Stomach (tissue), 9 donors: Measurements from ENCODE around the gene ZGLP1. TPM values are rescaled to one million over a fixed set of nuclear protein-coding genes. Genes with fewer than 3 reads are reported as not detected.
A peak's percentile ranks its signal among the peaks of the same experiment; 100 is the strongest.

Experiments used
- DNase-seq, 2 donors: peaks; one replicate each; pipeline versions ENCODE4 v3.0.0 to v3.0.0-alpha.2; 2013 to 2019
- H3K27ac ChIP-seq, 5 donors: fragments of 200-600 bp in 4 of 5; sonication (generic) in 4 of 5; one replicate each; pipeline ENCODE4 v1.5.1; 2013 to 2019; ENCODE audit warnings: mild to moderate bottlenecking in 1 of 5, moderate library complexity in 1 of 5
- H3K27me3 ChIP-seq, 3 donors: fragments of 200-600 bp; sonication (generic); one replicate each; pipeline ENCODE4 v1.5.1; 2017 to 2019; ENCODE audit warnings: mixed run types in 1 of 3
- H3K36me3 ChIP-seq, 4 donors: fragments of 200-600 bp; sonication (generic); 1 replicate in 3 of 4; 2 replicates in 1 of 4; pipeline ENCODE4 v1.5.1; 2016 to 2019
- H3K4me1 ChIP-seq, 4 donors: fragments of 200-600 bp; sonication (generic); one replicate each; pipeline ENCODE4 v1.5.1; 2016 to 2019
- H3K4me3 ChIP-seq, 4 donors: fragments of 200-600 bp; sonication (generic) in 3 of 4; one replicate each; pipeline ENCODE4 v1.5.1; 2016 to 2019; ENCODE audit warnings: mild to moderate bottlenecking in 1 of 4
- H3K9me3 ChIP-seq, 4 donors: fragments of 200-600 bp; sonication (generic); one replicate each; pipeline ENCODE4 v1.5.1; 2016 to 2019
- CTCF ChIP-seq, 7 experiments: fragments of 450-650 bp in 4 of 7; fragments of 200-600 bp in 3 of 7; sonication (generic) in 3 of 7; IDR thresholded peaks; one replicate each; pipeline ENCODE4 v1.5.1; 2016 to 2019; ENCODE audit warnings: antibody characterized with exemption in 7 of 7, control low read depth in 2 of 7, mild to moderate bottlenecking in 1 of 7
- EP300 ChIP-seq: sonication (generic); formaldehyde crosslinking; IDR thresholded peaks from one replicate; pipeline ENCODE4 v1.6.1; 2017; ENCODE audit warnings: antibody characterized with exemption
- POLR2A ChIP-seq, 4 donors: fragments of 450-650 bp; IDR thresholded peaks; one replicate each; pipeline ENCODE4 v1.6.1; 2016; ENCODE audit warnings: antibody characterized with exemption in 4 of 4, control low read depth in 2 of 4, mild to moderate bottlenecking in 1 of 4, moderate library complexity in 1 of 4
- POLR2AphosphoS5 ChIP-seq, 3 donors: sonication (generic); formaldehyde crosslinking; IDR thresholded peaks; one replicate each; pipeline ENCODE4 v1.6.1; 2016; ENCODE audit warnings: antibody characterized with exemption in 3 of 3
- WGBS, 5 donors: extraction: QIAGEN DNeasy Blood & Tissue Kit in 3 of 5; methylation state at CpG; one replicate each; pipeline versions ENCODE4 v1.1.5 to v1.1.7; 2013 to 2018; 5-methylcytosine and 5-hydroxymethylcytosine counted together
- intact Hi-C: fragments of 100-400 bp; cut with DNase I; formaldehyde crosslinking; loops from one replicate; pipeline ENCODE4 v1.15.1; 2023; ENCODE audit warnings: low total_unique reads
- polyA plus RNA-seq, 3 donors: library from polyadenylated mRNA; stranded (reverse); fragments of 200-250 nt; gene quantifications; one replicate each; pipeline ENCODE4 v1.2.3, GENCODE V29; 2013
- total RNA-seq, 5 donors: library from RNA; depleted of rRNA; stranded (reverse); fragments of >200 nt; gene quantifications; one replicate each; pipeline versions ENCODE4 v1.1.0 to v1.2.3, GENCODE V29; 2014 to 2016
- donor health status: healthy with polysubstance abuse.
- donor health status: Bipolar disorder and iron deficiency.
- donor health status: healthy.

The ZGLP1 gene
- total and polyA plus RNA-seq, 8 donors: 2.2 to 8.6 (median 3.7) TPM; not detected in 3

DNA sequence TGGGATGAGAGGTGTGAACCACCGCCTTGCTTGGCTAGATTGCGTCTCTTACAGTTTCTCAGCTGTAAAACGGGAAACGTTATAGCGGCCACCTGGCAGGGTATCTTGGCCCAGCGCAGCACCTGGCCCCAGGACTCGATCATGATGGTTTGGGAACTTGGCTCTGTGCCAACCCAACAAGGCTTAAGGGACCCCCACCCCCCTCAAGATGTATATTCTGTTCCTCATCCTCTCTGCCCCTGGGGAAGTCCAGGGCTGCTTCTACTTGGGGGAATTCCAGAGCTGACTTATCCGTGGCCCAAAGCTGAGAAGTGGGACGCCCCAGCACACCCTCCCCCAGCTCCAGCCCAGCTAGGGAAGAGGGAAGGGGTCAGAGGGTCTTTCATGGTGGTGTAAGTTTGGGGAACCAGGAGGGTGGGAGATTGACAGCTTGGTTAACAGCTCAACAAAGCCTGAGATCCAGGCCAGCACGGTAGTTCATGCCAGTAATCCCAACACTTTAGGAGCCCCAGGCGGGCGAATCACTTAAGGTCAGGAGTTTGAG is 38.0 kb downstream of the ZGLP1 start:
- peaks cover 0 to 35% (median 0%) of the 10 kb centered on the region in 3 donors for H3K27me3 ChIP-seq
- intact Hi-C loops: no loop called here
- peak in 1 of 2 donors; percentile 59 for DNase-seq
- WGBS, 5 donors: 26 to 37% (median 31%) methylated on average over 11 to 12 of the region's 12 CpGs
- TF ChIP-seq CTCF (IDR thresholded peaks at IDR 0.05): no peak
- no peak for TF ChIP-seq POLR2A (IDR thresholded peaks at IDR 0.05)
- TF ChIP-seq EP300: no peak
- no peak for TF ChIP-seq POLR2AphosphoS5 (IDR thresholded peaks at IDR 0.05)
- no peaks in the 10 kb centered on the region for H3K9me3 ChIP-seq
- peak overlapping the region; percentile 47 to 92 (median 85) for H3K27ac ChIP-seq
- peaks cover 16 to 38% (median 29%) of the 10 kb centered on the region in 4 donors for H3K4me1 ChIP-seq
- peak overlapping the region; percentile 39 to 68 (median 44) for H3K4me3 ChIP-seq
- peaks cover 0 to 26% (median 13%) of the 10 kb centered on the region in 4 donors for H3K36me3 ChIP-seq

GRCh38 chr19:10270616-10271394 is 38.8 kb downstream of the ZGLP1 start, which contains the start of gene ICAM1:
Gene ICAM1 (plus strand): TSS chr19:10271120. CDS start chr19:10271160, 40 bp downstream.
- intact Hi-C loops: no loop called here
- WGBS, 5 donors: 2 to 4% (median 2%) methylated on average over 31 to 51 of the region's 51 CpGs
- Histone ChIP-seq H3K4me1 (peaks cover 16 to 38% (median 29%) of the 10 kb centered on the region in 4 donors), H3K9me3 (no peaks in the 10 kb centered on the region), H3K36me3 (peaks cover 0 to 18% (median 12%) of the 10 kb centered on the region in 4 donors), H3K27me3 (peaks cover 0 to 35% (median 0%) of the 10 kb centered on the region in 3 donors), H3K4me3 (peak within 1 kb of the TSS; percentile 39 to 68 (median 44)), H3K27ac (peak within 1 kb of the TSS; percentile 67 to 92 (median 85))
- DNase-seq: peak; percentile 72 to 88
- TF ChIP-seq CTCF (IDR thresholded peaks at IDR 0.05) (no peak), EP300 (peak; percentile 39), POLR2AphosphoS5 (IDR thresholded peaks at IDR 0.05) (peak; percentile 35 to 88 (median 87))

GRCh38 chr19:10270180-10270615 is 39.4 kb downstream of the ZGLP1 start:
- Histone ChIP-seq H3K27ac (peak overlapping the region; percentile 67 to 92 (median 85)), H3K4me3 (peak overlapping the region; percentile 39 to 68 (median 44)), H3K9me3 (no peaks in the 10 kb centered on the region), H3K36me3 (peaks cover 0 to 12% (median 8%) of the 10 kb centered on the region in 4 donors), H3K27me3 (peaks cover 0 to 35% (median 0%) of the 10 kb centered on the region in 3 donors), H3K4me1 (peaks cover 16 to 38% (median 29%) of the 10 kb centered on the region in 4 donors)
- peak in 1 of 3 donors; percentile 23 for TF ChIP-seq POLR2AphosphoS5 (IDR thresholded peaks at IDR 0.05)
- TF ChIP-seq EP300: no peak
- intact Hi-C loops: no loop called here
- peak; percentile 74 to 75 for DNase-seq
- WGBS, 5 donors: 3 to 10% (median 4%) methylated on average over 18 to 37 of the region's 37 CpGs

DNA sequence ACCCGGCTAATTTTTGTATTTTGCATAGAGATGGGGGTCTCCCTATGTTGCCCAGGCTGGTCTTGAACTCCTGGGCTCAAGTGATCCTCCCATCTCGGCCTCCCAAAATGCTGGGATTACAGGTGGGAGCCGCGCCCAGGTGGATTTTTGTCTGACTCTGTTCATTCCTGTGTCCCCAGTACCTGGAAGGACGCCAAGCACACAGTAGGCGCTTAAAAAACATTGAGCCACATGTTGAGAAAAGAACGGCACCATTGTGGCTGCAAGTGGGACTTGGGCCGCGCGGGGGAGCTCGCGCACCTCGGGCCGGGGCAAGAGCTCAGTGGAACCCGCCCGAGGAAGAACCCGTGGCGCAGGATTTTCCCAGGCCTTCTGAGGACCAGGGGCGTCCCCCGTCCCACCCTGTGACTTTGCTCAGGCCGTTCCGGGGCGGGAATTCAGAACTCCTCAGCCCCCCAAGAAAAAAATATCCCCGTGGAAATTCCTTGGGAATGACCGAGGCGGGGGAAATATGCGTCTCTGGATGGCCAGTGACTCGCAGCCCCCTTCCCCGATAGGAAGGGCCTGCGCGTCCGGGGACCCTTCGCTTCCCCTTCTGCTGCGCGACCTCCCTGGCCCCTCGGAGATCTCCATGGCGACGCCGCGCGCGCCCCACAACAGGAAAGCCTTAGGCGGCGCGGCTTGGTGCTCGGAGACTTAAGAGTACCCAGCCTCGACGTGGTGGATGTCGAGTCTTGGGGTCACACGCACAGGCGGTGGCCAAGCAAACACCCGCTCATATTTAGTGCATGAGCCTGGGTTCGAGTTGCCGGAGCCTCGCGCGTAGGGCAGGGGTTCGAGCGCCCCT is 40.1 kb downstream of the ZGLP1 start:
- peak; percentile 88 to 93 for DNase-seq
- 2 to 6% (median 5%) methylated on average over 14 to 59 of the region's 59 CpGs for WGBS, 5 donors
- H3K36me3 ChIP-seq: peaks cover 0 to 6% (median 2%) of the 10 kb centered on the region in 4 donors
- H3K27ac ChIP-seq: peak overlapping the region; percentile 67 to 92 (median 85)
- TF ChIP-seq EP300 (no peak), POLR2A (IDR thresholded peaks at IDR 0.05) (no peak), CTCF (IDR thresholded peaks at IDR 0.05) (peak in 5 of 7 experiments; percentile 86 to 92 (median 90)), POLR2AphosphoS5 (IDR thresholded peaks at IDR 0.05) (peak in 1 of 3 donors; percentile 3)
- peaks cover 16 to 38% (median 27%) of the 10 kb centered on the region in 4 donors for H3K4me1 ChIP-seq
- intact Hi-C loops: loop anchor here (5.0 kb wide), 1 partner anchor 123 kb away; no protein-coding TSS in a partner anchor
- H3K4me3 ChIP-seq: peak overlapping the region; percentile 39 to 68 (median 44)
- peaks cover 0 to 35% (median 0%) of the 10 kb centered on the region in 3 donors for H3K27me3 ChIP-seq
- H3K9me3 ChIP-seq: no peaks in the 10 kb centered on the region
